T-helper 2 cell (primary cell): ENCODE measurements around the gene ZNF394.
"Not testable (repeated sequence)": the region's sequence is repeated elsewhere in the genome, so short reads cannot be mapped to it uniquely, and the experiment has no call there.

Experiments used
- DNase-seq, 5 experiments: peaks; one replicate each; pipeline versions ENCODE4 v3.0.0 to v3.0.0-alpha.2; 2012 to 2022
- total RNA-seq, 2 donors: gene quantifications; one replicate each; lab custom pipeline; 2026; lab: John Stamatoyannopoulos, UW

The ZNF394 gene
- 253 to 258 reads per million in 2 donors for total RNA-seq

GRCh38 chr7:99499721-99500636 is at the start of gene ZNF394:
TSS of gene ZNF394 (minus strand) at chr7:99500281. CDS start at chr7:99500093, 188 bp downstream.
- DNase-seq = peak; percentile 69 to 96 (median 83)

- not testable (repeated sequence) for DNase-seq
These were observed 49.5 kb upstream of the ZNF394 start for GRCh38 chr7:99549545-99549944.

GRCh38 chr7:99545308-99545707 is 45.2 kb upstream of the ZNF394 start:
- not testable (repeated sequence) for DNase-seq

- DNase-seq = no peak
These were observed 43.8 kb upstream of the ZNF394 start for GRCh38 chr7:99543916-99544315.

- DNase-seq = no peak
These were observed 43.1 kb upstream of the ZNF394 start for GRCh38 chr7:99543081-99543671.

- DNase-seq = no peak
These were observed 41.1 kb upstream of the ZNF394 start for GRCh38 chr7:99541212-99541611.

- peak in 1 of 5 experiments; percentile 8 for DNase-seq
These were observed 40.5 kb upstream of the ZNF394 start for GRCh38 chr7:99540542-99540941.

GRCh38 chr7:99539213-99539811 is 39.2 kb upstream of the ZNF394 start:
- DNase-seq = no peak

- DNase-seq = no peak
These were observed 35.6 kb upstream of the ZNF394 start for GRCh38 chr7:99535667-99536066.

GRCh38 chr7:99531354-99531765 is 31.3 kb upstream of the ZNF394 start:
- DNase-seq = peak in 1 of 5 experiments; percentile 26

GRCh38 chr7:99525713-99526440 is 25.8 kb upstream of the ZNF394 start:
- DNase-seq = peak in 1 of 5 experiments; percentile 17

- DNase-seq = no peak
These were observed 21.3 kb upstream of the ZNF394 start for GRCh38 chr7:99521399-99521798.

- DNase-seq = no peak
These were observed 14.0 kb upstream of the ZNF394 start for GRCh38 chr7:99514050-99514449.

- DNase-seq = no peak
These were observed 5.2 kb upstream of the ZNF394 start for GRCh38 chr7:99505324-99505662.

- peak; percentile 93 to 96 (median 94) for DNase-seq
These were observed 4.7 kb upstream of the ZNF394 start, which contains the start of gene ZKSCAN5 for GRCh38 chr7:99504603-99505323. TSS of gene ZKSCAN5 (plus strand) at chr7:99504662. CDS start at chr7:99506045, 1,383 bp downstream.

GRCh38 chr7:99504281-99504602 is 4.2 kb upstream of the ZNF394 start:
- DNase-seq = no peak

GRCh38 chr7:99501236-99501635 is 1.2 kb upstream of the ZNF394 start:
- peak in 1 of 5 experiments; percentile 48 for DNase-seq

- DNase-seq = no peak
These were observed 542 bp upstream of the ZNF394 start for GRCh38 chr7:99500637-99501009.

GRCh38 chr7:99499371-99499720 is 735 bp downstream of the ZNF394 start:
- DNase-seq = peak in 2 of 5 experiments; percentile 47 to 76

- peak in 1 of 5 experiments; percentile 23 for DNase-seq
These were observed 1.5 kb downstream of the ZNF394 start for GRCh38 chr7:99498546-99498944.

GRCh38 chr7:99497766-99498545 is 2.1 kb downstream of the ZNF394 start:
- peak in 2 of 5 experiments; percentile 9 to 34 for DNase-seq
